A673 (cell line): ENCODE data around the gene IFT57. TPM values are rescaled to one million over a fixed set of nuclear protein-coding genes. Genes with fewer than 3 reads are reported as not detected.

Source experiments
- BruUV-seq: library from RNA; stranded (reverse); fragments of 400-500 nt; replicated peaks from 2 replicates; lab custom pipeline; 2021; lab: Mats Ljungman, UMichigan
- CTCF ChIA-PET: fragments of 300-600 bp; sonication (Branson Sonifier 250); formaldehyde crosslinking; loops from one replicate; lab custom pipeline; 2022; ENCODE audit warnings: antibody characterized with exemption; lab: Charles Lee
- POLR2A ChIA-PET: fragments of 300-600 bp; sonication (Branson Sonifier 250); formaldehyde crosslinking; loops from one replicate; lab custom pipeline; 2022; ENCODE audit warnings: antibody characterized with exemption; ENCODE audit not compliant: low non-redundant PET; lab: Charles Lee
- DNase-seq: peaks from one replicate; pipeline ENCODE4 v3.0.0-alpha.2; 2015; ENCODE audit warnings: low spot score
- H3K27ac ChIP-seq: fragments of 200-600 bp; sonication (generic); 2 replicates; pipeline ENCODE4 v1.5.1; 2016; ENCODE audit warnings: mixed run types, low read depth, mild to moderate bottlenecking, mixed read lengths, antibody characterized with exemption, low read length; ENCODE audit not compliant: poor library complexity, severe bottlenecking
- H3K27me3 ChIP-seq: fragments of 200-600 bp; sonication (generic); replicated peaks from 2 replicates; pipeline ENCODE4 v1.6.1; 2017; ENCODE audit warnings: mixed run types, low read depth, mild to moderate bottlenecking, mixed read lengths, antibody characterized with exemption, low read length; ENCODE audit not compliant: insufficient read depth, poor library complexity
- H3K36me3 ChIP-seq: fragments of 200-600 bp; sonication (generic); 2 replicates; pipeline ENCODE4 v1.6.1; 2016; ENCODE audit warnings: mixed run types, mild to moderate bottlenecking, mixed read lengths, antibody characterized with exemption, low read length; ENCODE audit not compliant: insufficient read depth, poor library complexity, severe bottlenecking
- H3K4me1 ChIP-seq: fragments of 200-600 bp; sonication (generic); 2 replicates; pipeline ENCODE4 v1.6.1; 2017; ENCODE audit warnings: mixed run types, mild to moderate bottlenecking, mixed read lengths, antibody characterized with exemption, low read length; ENCODE audit not compliant: insufficient read depth, poor library complexity, severe bottlenecking
- H3K4me3 ChIP-seq: fragments of 200-600 bp; sonication (generic); 2 replicates; pipeline ENCODE4 v1.5.1; 2016; ENCODE audit warnings: low read depth, mixed run types, mild to moderate bottlenecking, mixed read lengths, low read length; ENCODE audit not compliant: poor library complexity, severe bottlenecking
- H3K9me3 ChIP-seq: fragments of 200-600 bp; sonication (generic); 2 replicates; pipeline ENCODE4 v1.6.1; 2016; ENCODE audit warnings: mixed run types, low read depth, mild to moderate bottlenecking, mixed read lengths, antibody characterized with exemption, low read length; ENCODE audit not compliant: poor library complexity, severe bottlenecking
- CTCF ChIP-seq: fragments of 300-800, 200-600 bp; sonication (generic); conservative IDR thresholded peaks from 2 replicates; pipeline ENCODE4 v1.5.1; 2017; ENCODE audit warnings: low read depth, mild to moderate bottlenecking, antibody characterized with exemption, low read length, moderate library complexity, mixed read lengths
- EZH2 ChIP-seq: fragments of 200-600 bp; sonication (generic); IDR thresholded peaks from 2 replicates; pipeline ENCODE4 v1.6.1; 2017; ENCODE audit warnings: borderline replicate concordance, low read depth, mild to moderate bottlenecking, mixed read lengths, antibody characterized with exemption, low read length; ENCODE audit not compliant: poor library complexity, severe bottlenecking
- intact Hi-C: fragments of 100-400 bp; cut with micrococcal nuclease; formaldehyde crosslinking; loops from one replicate; pipeline ENCODE4 v1.10.0; 2022; ENCODE audit not compliant: unreplicated experiment
- total RNA-seq: library from RNA; stranded (reverse); gene quantifications from 2 replicates; pipeline ENCODE4 v1.2.3, GENCODE V29; 2021

The IFT57 gene
- total RNA-seq, 1 experiment from 2014 or later = 40.9 TPM

- H3K9me3 ChIP-seq = no peaks in the 10 kb centered on the region
- H3K4me3 ChIP-seq = no peak overlapping the region
- no TSS peak for BruUV-seq
- ChIA-PET POLR2A (no interaction called here), CTCF (no interaction called here)
- TF ChIP-seq CTCF (no peak), EZH2 (no peak)
- no peak for DNase-seq
- no peaks in the 10 kb centered on the region for H3K4me1 ChIP-seq
- H3K27me3 ChIP-seq = no peaks in the 10 kb centered on the region
- intact Hi-C loops = no loop called here
- H3K36me3 ChIP-seq = no peaks in the 10 kb centered on the region
- H3K27ac ChIP-seq = no peak overlapping the region
These were observed 108.2 kb downstream of the IFT57 start for GRCh38 chr3:108113975-108114374.

- POLR2A ChIA-PET = no interaction called here
- no TSS peak for BruUV-seq
- no peaks in the 10 kb centered on the region for H3K36me3 ChIP-seq
- intact Hi-C loops = no loop called here
- CTCF ChIA-PET = no interaction called here
- no peaks in the 10 kb centered on the region for H3K27me3 ChIP-seq
- TF ChIP-seq CTCF (no peak), EZH2 (no peak)
- DNase-seq = no peak
- no peaks in the 10 kb centered on the region for H3K9me3 ChIP-seq
- no peak overlapping the region for H3K27ac ChIP-seq
- H3K4me3 ChIP-seq = no peak overlapping the region
- H3K4me1 ChIP-seq = no peaks in the 10 kb centered on the region
These were observed 111.3 kb downstream of the IFT57 start for GRCh38 chr3:108110934-108111333.

Other genes with a start within 250 kb of the IFT57 start
- 28.2 and 34.7 TPM in 2 replicates for gene CD47, start 131.4 kb downstream of the IFT57 start, total RNA-seq
- not detected in 2 replicates for gene HHLA2, start 74.1 kb upstream of the IFT57 start, total RNA-seq